ENCODE results near the gene RIF1. TPM values are rescaled to one million over a fixed set of nuclear protein-coding genes. Genes with fewer than 3 reads are reported as not detected.

RIF1 gene
- total RNA-seq, 6 experiments from 2014 or later, result 10.3 to 16.0 (median 13.4) TPM

DNA sequence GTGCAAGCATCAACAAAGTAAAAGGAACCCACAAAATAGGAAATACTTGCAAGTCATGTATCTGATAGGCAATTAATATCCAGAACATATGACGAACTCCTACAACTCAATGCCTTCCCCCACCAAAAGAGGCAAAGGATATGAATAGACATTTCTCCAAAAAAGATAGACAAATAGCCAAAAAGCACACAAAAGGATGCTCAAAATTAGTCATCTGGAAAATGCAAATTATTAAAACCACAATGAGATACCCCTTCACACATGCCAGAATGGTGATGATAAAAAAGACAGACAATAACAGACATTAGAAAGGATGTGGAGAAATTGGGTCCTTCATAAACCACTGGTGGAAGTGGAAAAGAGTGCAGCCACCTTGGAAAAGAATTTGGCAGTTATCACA lies 76.4 kb downstream of the RIF1 start:
- Histone ChIP-seq H3K27me3 (no peaks in the 10 kb centered on the region), H3K27ac (no peak overlapping the region), H3K9me3 (no peaks in the 10 kb centered on the region), H3K4me3 (no peak overlapping the region), H3K4me1 (peaks cover 0 to 6% (median 2%) of the 10 kb centered on the region in 4 donors), H3K36me3 (peaks cover 0 to 2% (median 0%) of the 10 kb centered on the region in 4 donors)
- TF ChIP-seq, protein P1, sequence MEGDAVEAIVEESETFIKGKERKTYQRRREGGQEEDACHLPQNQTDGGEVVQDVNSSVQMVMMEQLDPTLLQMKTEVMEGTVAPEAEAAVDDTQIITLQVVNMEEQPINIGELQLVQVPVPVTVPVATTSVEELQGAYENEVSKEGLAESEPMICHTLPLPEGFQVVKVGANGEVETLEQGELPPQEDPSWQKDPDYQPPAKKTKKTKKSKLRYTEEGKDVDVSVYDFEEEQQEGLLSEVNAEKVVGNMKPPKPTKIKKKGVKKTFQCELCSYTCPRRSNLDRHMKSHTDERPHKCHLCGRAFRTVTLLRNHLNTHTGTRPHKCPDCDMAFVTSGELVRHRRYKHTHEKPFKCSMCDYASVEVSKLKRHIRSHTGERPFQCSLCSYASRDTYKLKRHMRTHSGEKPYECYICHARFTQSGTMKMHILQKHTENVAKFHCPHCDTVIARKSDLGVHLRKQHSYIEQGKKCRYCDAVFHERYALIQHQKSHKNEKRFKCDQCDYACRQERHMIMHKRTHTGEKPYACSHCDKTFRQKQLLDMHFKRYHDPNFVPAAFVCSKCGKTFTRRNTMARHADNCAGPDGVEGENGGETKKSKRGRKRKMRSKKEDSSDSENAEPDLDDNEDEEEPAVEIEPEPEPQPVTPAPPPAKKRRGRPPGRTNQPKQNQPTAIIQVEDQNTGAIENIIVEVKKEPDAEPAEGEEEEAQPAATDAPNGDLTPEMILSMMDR (IDR thresholded peaks at IDR 0.05), result no peak
- no peak for TF ChIP-seq POLR2A (IDR thresholded peaks at IDR 0.05)
- ATAC-seq (no peak), DNase-seq (no peak)
- 87% methylated on average over 1 of the region's 1 CpG for WGBS (ENCODE audit: insufficient coverage, low coverage, low lambda C conversion rate, missing lambda C conversion rate)
- intact Hi-C loops (cut with DNase I), result no loop called here

DNA sequence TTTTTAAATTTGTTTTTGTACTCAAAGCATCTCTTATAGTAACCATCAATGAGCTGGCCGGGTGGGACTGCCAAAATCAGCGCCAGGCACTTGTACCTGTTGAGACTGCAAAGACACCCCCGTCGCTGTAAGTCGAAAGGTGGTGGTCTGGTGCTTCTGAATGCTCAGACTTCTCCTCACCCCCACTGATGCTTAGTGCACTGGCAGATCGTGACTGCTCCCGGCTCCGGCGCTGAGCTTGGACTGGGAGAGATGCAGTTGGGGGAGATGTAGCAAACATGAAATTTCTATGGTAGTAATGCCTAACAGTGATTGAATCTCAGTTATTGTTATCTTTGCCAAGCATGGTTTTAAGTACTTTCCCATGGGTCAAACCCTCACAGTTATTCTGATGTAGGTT lies 80.6 kb downstream of the RIF1 start:
- intact Hi-C loops (cut with DNase I), result no loop called here
- Histone ChIP-seq H3K9me3 (no peaks in the 10 kb centered on the region), H3K36me3 (no peaks in the 10 kb centered on the region), H3K27ac (no peak overlapping the region), H3K4me1 (no peaks in the 10 kb centered on the region), H3K27me3 (no peaks in the 10 kb centered on the region), H3K4me3 (no peak overlapping the region)
- 91% methylated on average over 8 of the region's 9 CpGs for WGBS (ENCODE audit: insufficient coverage, low coverage, low lambda C conversion rate, missing lambda C conversion rate)
- DNase-seq (no peak), ATAC-seq (no peak)
- TF ChIP-seq POLR2A (IDR thresholded peaks at IDR 0.05), result no peak
- TF ChIP-seq, protein P1 (IDR thresholded peaks at IDR 0.05), result no peak

DNA sequence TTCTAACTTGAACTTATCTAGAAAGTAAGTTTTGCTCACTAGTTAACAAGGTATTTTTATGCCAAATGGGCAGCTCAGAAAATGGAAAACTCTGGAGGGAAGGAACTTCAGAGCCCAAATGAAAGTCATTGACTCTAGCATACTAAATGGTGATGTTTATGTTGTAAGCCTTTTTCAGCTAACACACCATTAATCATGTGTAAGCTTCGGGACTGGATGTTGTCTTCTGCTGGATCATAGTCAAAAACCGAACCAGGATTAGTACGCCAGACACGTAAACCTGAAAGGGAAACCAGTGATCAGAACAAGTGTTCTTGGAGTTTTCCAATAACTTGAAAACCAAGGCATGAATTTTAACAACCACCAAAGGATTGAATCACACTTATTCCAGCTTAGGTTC lies 81.8 kb downstream of the RIF1 start:
- Histone ChIP-seq H3K9me3 (no peaks in the 10 kb centered on the region), H3K4me3 (no peak overlapping the region), H3K4me1 (no peaks in the 10 kb centered on the region), H3K27me3 (no peaks in the 10 kb centered on the region), H3K27ac (no peak overlapping the region), H3K36me3 (no peaks in the 10 kb centered on the region)
- ATAC-seq (no peak), DNase-seq (no peak)
- 98% methylated on average over 4 of the region's 4 CpGs for WGBS (ENCODE audit: insufficient coverage, low coverage, low lambda C conversion rate, missing lambda C conversion rate)
- TF ChIP-seq, protein P1 (IDR thresholded peaks at IDR 0.05), result no peak
- no peak for TF ChIP-seq POLR2A (IDR thresholded peaks at IDR 0.05)
- intact Hi-C loops (cut with DNase I), result no loop called here

DNA sequence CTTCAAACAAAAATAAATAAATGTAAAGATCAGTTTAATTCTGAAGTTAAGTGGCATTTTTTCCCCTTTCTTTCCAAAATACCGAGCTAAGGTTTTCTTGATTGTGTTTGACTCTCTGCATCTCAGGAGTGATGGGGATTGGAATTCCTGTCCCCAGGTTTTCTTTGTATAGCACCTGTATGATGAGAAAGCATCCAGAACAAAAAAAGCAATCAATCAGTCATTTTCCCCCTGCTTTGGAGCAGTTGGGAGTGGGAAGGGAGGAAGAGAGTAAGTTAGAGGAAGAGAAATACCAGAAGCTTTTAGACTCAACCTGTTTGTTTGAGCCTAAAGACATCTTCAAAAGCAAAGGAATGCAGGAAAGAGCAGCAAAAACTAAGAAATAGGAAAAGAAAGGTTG lies 88.5 kb downstream of the RIF1 start:
- Histone ChIP-seq H3K9me3 (no peaks in the 10 kb centered on the region), H3K4me3 (no peak overlapping the region), H3K27ac (no peak overlapping the region), H3K36me3 (no peaks in the 10 kb centered on the region), H3K27me3 (no peaks in the 10 kb centered on the region), H3K4me1 (no peaks in the 10 kb centered on the region)
- ATAC-seq (no peak), DNase-seq (no peak)
- intact Hi-C loops (cut with DNase I), result no loop called here
- WGBS (ENCODE audit: insufficient coverage, low coverage, low lambda C conversion rate, missing lambda C conversion rate), result 100% methylated on average over 1 of the region's 1 CpG
- TF ChIP-seq, protein P1 (IDR thresholded peaks at IDR 0.05), result no peak
- TF ChIP-seq POLR2A (IDR thresholded peaks at IDR 0.05), result no peak

DNA sequence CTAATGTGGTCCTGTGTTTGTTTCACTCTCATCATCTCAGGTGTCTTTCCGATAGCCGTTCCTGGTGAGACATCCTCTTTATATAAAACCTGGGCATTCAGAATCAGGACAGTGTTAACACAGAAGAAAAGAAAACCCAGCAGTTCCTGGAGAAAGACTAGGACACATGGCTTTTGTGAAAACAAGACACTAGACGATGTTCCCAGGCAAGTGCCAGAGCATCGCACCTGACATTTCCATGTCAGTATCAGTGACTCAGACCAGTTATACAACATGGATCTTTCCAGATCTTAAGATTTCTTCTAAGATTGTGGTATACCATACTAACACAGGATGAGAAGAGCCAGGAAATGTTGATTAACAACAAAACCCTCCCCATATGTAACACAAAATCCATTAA lies 96.5 kb downstream of the RIF1 start:
- no peaks in the 10 kb centered on the region for H3K9me3 ChIP-seq
- H3K27ac ChIP-seq, result no peak overlapping the region
- ATAC-seq (no peak), DNase-seq (no peak)
- WGBS (ENCODE audit: insufficient coverage, low coverage, low lambda C conversion rate, missing lambda C conversion rate), result 100% methylated on average over 4 of the region's 4 CpGs
- TF ChIP-seq POLR2A (IDR thresholded peaks at IDR 0.05), result no peak
- TF ChIP-seq, protein P1 (IDR thresholded peaks at IDR 0.05), result no peak
- intact Hi-C loops (cut with DNase I), result no loop called here
- H3K4me1 ChIP-seq, result no peaks in the 10 kb centered on the region
- no peaks in the 10 kb centered on the region for H3K27me3 ChIP-seq
- H3K4me3 ChIP-seq, result no peak overlapping the region
- H3K36me3 ChIP-seq, result no peaks in the 10 kb centered on the region
